ENCODE measurements around the gene LINS1. TPM values are rescaled to one million over a fixed set of nuclear protein-coding genes. Genes with fewer than 3 reads are reported as not detected.

Gene LINS1
- polyA plus RNA-seq, 1 donor (not counting 4 experiments of a cell fraction or from before 2014, with no cell fraction given) = 19.4 TPM

GRCh38 chr15:100597862-100598261, 4.1 kb downstream of the LINS1 start:
- H3K9ac ChIP-seq (ENCODE audit: control insufficient read depth, extremely low read depth, insufficient read depth, low read length) = no peak overlapping the region
- H3K4me2 ChIP-seq (ENCODE audit: control insufficient read depth, extremely low read depth, insufficient read depth, low read depth, low read length) = no peak overlapping the region
- H2AFZ ChIP-seq (ENCODE audit: control insufficient read depth, low read length) = no peak overlapping the region
- FAIRE-seq (no peak), DNase-seq (ENCODE audit: low read depth, low spot score) (no peak)
- no peaks in the 10 kb centered on the region for H3K36me3 ChIP-seq (ENCODE audit: control insufficient read depth in 2 of 2, extremely low read depth in 1 of 2, insufficient read depth in 2 of 2, low read length in 2 of 2)
- no peaks in the 10 kb centered on the region for H3K9me3 ChIP-seq (ENCODE audit: control insufficient read depth, low read depth, low read length)
- peak overlapping the region; percentile 52 for H3K27ac ChIP-seq (ENCODE audit: control insufficient read depth, insufficient read depth, low read length)
- no peaks in the 10 kb centered on the region for H4K20me1 ChIP-seq (ENCODE audit: control insufficient read depth, extremely low read depth, insufficient read depth, low read length)
- dilution Hi-C loops (cut with MboI; ENCODE audit: extremely low pct_ligation_motif_present, low sequenced_read_pairs) = no loop called here
- peaks cover 82% of the 10 kb centered on the region for H3K79me2 ChIP-seq (ENCODE audit: control insufficient read depth, insufficient read depth, low read length)
- no peaks in the 10 kb centered on the region for H3K27me3 ChIP-seq (ENCODE audit: control insufficient read depth, extremely low read depth, insufficient read depth, low read length)
- no peak for TF ChIP-seq EZH2 (IDR thresholded peaks at IDR 0.05; ENCODE audit: low read length)
- TF ChIP-seq CTCF (optimal IDR thresholded peaks at IDR 0.05 in 1 of 3, IDR thresholded peaks at IDR 0.05 in 1 of 3, conservative IDR thresholded peaks at IDR 0.05 in 1 of 3; ENCODE audit: extremely low read depth in 1 of 3, insufficient read depth in 2 of 3, low read length in 3 of 3) = no peak
- no peaks in the 10 kb centered on the region for H3K9me1 ChIP-seq (ENCODE audit: control insufficient read depth, extremely low read depth, insufficient read depth, low read length)
- peaks cover 31% of the 10 kb centered on the region for H3K4me1 ChIP-seq (ENCODE audit: control insufficient read depth, extremely low read depth, insufficient read depth, low read length)
- H3K4me3 ChIP-seq (ENCODE audit: control insufficient read depth in 2 of 3, extremely low read depth in 1 of 3, insufficient read depth in 2 of 3, low read depth in 1 of 3, low read length in 3 of 3) = no peak overlapping the region

GRCh38 chr15:100596792-100597191, 5.2 kb downstream of the LINS1 start:
- Histone ChIP-seq H3K36me3 (ENCODE audit: control insufficient read depth in 2 of 2, extremely low read depth in 1 of 2, insufficient read depth in 2 of 2, low read length in 2 of 2) (peaks cover 0 to 1% of the 10 kb centered on the region in 2 experiments), H3K9ac (ENCODE audit: control insufficient read depth, extremely low read depth, insufficient read depth, low read length) (peak overlapping the region; percentile 28), H3K4me1 (ENCODE audit: control insufficient read depth, extremely low read depth, insufficient read depth, low read length) (peaks cover 31% of the 10 kb centered on the region), H3K4me3 (ENCODE audit: control insufficient read depth in 2 of 3, extremely low read depth in 1 of 3, insufficient read depth in 2 of 3, low read depth in 1 of 3, low read length in 3 of 3) (peak overlapping the region in 2 of 3 experiments; percentile 39 to 50), H2AFZ (ENCODE audit: control insufficient read depth, low read length) (no peak overlapping the region), H3K9me3 (ENCODE audit: control insufficient read depth, low read depth, low read length) (no peaks in the 10 kb centered on the region), H3K27ac (ENCODE audit: control insufficient read depth, insufficient read depth, low read length) (peak overlapping the region; percentile 59), H3K9me1 (ENCODE audit: control insufficient read depth, extremely low read depth, insufficient read depth, low read length) (no peaks in the 10 kb centered on the region), H3K4me2 (ENCODE audit: control insufficient read depth, extremely low read depth, insufficient read depth, low read depth, low read length) (peak overlapping the region; percentile 86), H4K20me1 (ENCODE audit: control insufficient read depth, extremely low read depth, insufficient read depth, low read length) (no peaks in the 10 kb centered on the region), H3K27me3 (ENCODE audit: control insufficient read depth, extremely low read depth, insufficient read depth, low read length) (no peaks in the 10 kb centered on the region), H3K79me2 (ENCODE audit: control insufficient read depth, insufficient read depth, low read length) (peaks cover 84% of the 10 kb centered on the region)
- no peak for TF ChIP-seq EZH2 (IDR thresholded peaks at IDR 0.05; ENCODE audit: low read length)
- no peak for TF ChIP-seq CTCF (optimal IDR thresholded peaks at IDR 0.05 in 1 of 3, IDR thresholded peaks at IDR 0.05 in 1 of 3, conservative IDR thresholded peaks at IDR 0.05 in 1 of 3; ENCODE audit: extremely low read depth in 1 of 3, insufficient read depth in 2 of 3, low read length in 3 of 3)
- DNase-seq (ENCODE audit: low read depth, low spot score) (peak; percentile 55), FAIRE-seq (peak; percentile 66)
- dilution Hi-C loops (cut with MboI; ENCODE audit: extremely low pct_ligation_motif_present, low sequenced_read_pairs) = no loop called here

All from keratinocyte (primary cell).